Osteoblast (primary cell): Measurements from ENCODE around the gene SP7. TPM values are rescaled to one million over a fixed set of nuclear protein-coding genes. Genes with fewer than 3 reads are reported as not detected.
"Not testable (repeated sequence)": the region's sequence is repeated elsewhere in the genome, so short reads cannot be mapped to it uniquely, and the experiment has no call there.

Experiments used
- DNase-seq: peaks from one replicate; pipeline ENCODE4 v3.0.0; 2011; ENCODE audit warnings: low spot score, mixed read lengths; ENCODE audit not compliant: insufficient read length; ENCODE audit errors: missing footprints
- H2AFZ ChIP-seq: 2 replicates; pipeline ENCODE4 v1.6.0; 2011; ENCODE audit warnings: mild to moderate bottlenecking, low read length
- H3K27ac ChIP-seq: 2 replicates; pipeline ENCODE4 v1.5.1; 2011; ENCODE audit warnings: mild to moderate bottlenecking, low read depth, low read length, moderate library complexity
- H3K27me3 ChIP-seq: 2 replicates; pipeline ENCODE4 v1.6.0; 2012; ENCODE audit warnings: mild to moderate bottlenecking, control low read depth, inconsistent platforms, low read length, moderate library complexity; ENCODE audit not compliant: insufficient read depth
- H3K36me3 ChIP-seq: 2 replicates; pipeline ENCODE4 v1.5.1; 2011; ENCODE audit warnings: mild to moderate bottlenecking, low read length, control low read depth, moderate library complexity; ENCODE audit not compliant: insufficient read depth
- H3K4me1 ChIP-seq: 2 replicates; pipeline ENCODE4 v1.5.1; 2011; ENCODE audit warnings: mild to moderate bottlenecking, low read length, control low read depth, moderate library complexity; ENCODE audit not compliant: insufficient read depth
- H3K4me2 ChIP-seq: 2 replicates; pipeline ENCODE4 v1.6.0; 2011; ENCODE audit warnings: mild to moderate bottlenecking, low read length; ENCODE audit not compliant: insufficient read depth
- H3K4me3 ChIP-seq: fragments of 200-600 bp; sonication (generic); 3 replicates; pipeline ENCODE4 v1.5.1; 2012; ENCODE audit warnings: mild to moderate bottlenecking, low read length, inconsistent platforms; ENCODE audit not compliant: insufficient read depth
- H3K79me2 ChIP-seq: 2 replicates; pipeline ENCODE4 v1.6.0; 2012; ENCODE audit warnings: mild to moderate bottlenecking, low read length, control low read depth, inconsistent platforms; ENCODE audit not compliant: insufficient read depth
- H3K9me3 ChIP-seq: 2 replicates; pipeline ENCODE4 v1.5.1; 2011; ENCODE audit warnings: low read depth, low read length, control low read depth
- H4K20me1 ChIP-seq: 2 replicates; pipeline ENCODE4 v1.6.0; 2012; ENCODE audit warnings: mild to moderate bottlenecking, low read length, control low read depth; ENCODE audit not compliant: insufficient read depth
- CTCF ChIP-seq: IDR thresholded peaks from 2 replicates; pipeline ENCODE4 v1.5.1; 2011; ENCODE audit warnings: mild to moderate bottlenecking, low read depth, low read length, moderate library complexity; ENCODE audit errors: extremely low read depth
- total RNA-seq: library from RNA; depleted of rRNA; stranded (reverse); fragments of >200 nt; gene quantifications from 2 replicates; pipeline ENCODE4 v1.2.3, GENCODE V29; 2012

Gene SP7
- total RNA-seq, 1 donor, result not detected

- Histone ChIP-seq H3K9me3 (no peaks in the 10 kb centered on the region), H2AFZ (peak overlapping the region; percentile 78), H3K79me2 (no peaks in the 10 kb centered on the region), H3K4me2 (no peak overlapping the region), H3K36me3 (no peaks in the 10 kb centered on the region), H3K4me1 (peaks cover 9% of the 10 kb centered on the region), H3K4me3 (no peak overlapping the region), H3K27me3 (no peaks in the 10 kb centered on the region), H4K20me1 (no peaks in the 10 kb centered on the region), H3K27ac (no peak overlapping the region)
- TF ChIP-seq CTCF, result no peak
- peak; percentile 82 for DNase-seq
These were observed 29.2 kb upstream of the SP7 start for GRCh38 chr12:53365245-53365904.

GRCh38 chr12:53361638-53362037, 25.5 kb upstream of the SP7 start:
- not testable (repeated sequence) for H3K27ac ChIP-seq, H4K20me1 ChIP-seq, DNase-seq, H3K4me2 ChIP-seq, H3K79me2 ChIP-seq, H3K9me3 ChIP-seq, H3K4me3 ChIP-seq, H2AFZ ChIP-seq, H3K27me3 ChIP-seq, H3K4me1 ChIP-seq, H3K36me3 ChIP-seq

GRCh38 chr12:53358836-53359419, 22.8 kb upstream of the SP7 start:
- Histone ChIP-seq H3K4me3 (no peak overlapping the region), H3K9me3 (no peaks in the 10 kb centered on the region), H3K27me3 (no peaks in the 10 kb centered on the region), H2AFZ (no peak overlapping the region), H3K79me2 (no peaks in the 10 kb centered on the region), H4K20me1 (no peaks in the 10 kb centered on the region), H3K27ac (no peak overlapping the region), H3K4me2 (no peak overlapping the region), H3K4me1 (no peaks in the 10 kb centered on the region), H3K36me3 (no peaks in the 10 kb centered on the region)
- peak; percentile 55 for DNase-seq
- TF ChIP-seq CTCF, result no peak

GRCh38 chr12:53355121-53355520, 19.0 kb upstream of the SP7 start:
- H3K27ac ChIP-seq, result no peak overlapping the region
- H3K79me2 ChIP-seq, result no peaks in the 10 kb centered on the region
- no peak overlapping the region for H3K4me2 ChIP-seq
- H3K36me3 ChIP-seq, result no peaks in the 10 kb centered on the region
- no peaks in the 10 kb centered on the region for H3K9me3 ChIP-seq
- no peaks in the 10 kb centered on the region for H4K20me1 ChIP-seq
- H2AFZ ChIP-seq, result no peak overlapping the region
- no peaks in the 10 kb centered on the region for H3K27me3 ChIP-seq
- no peak for DNase-seq
- no peak overlapping the region for H3K4me3 ChIP-seq
- no peak for TF ChIP-seq CTCF
- no peaks in the 10 kb centered on the region for H3K4me1 ChIP-seq
